Mucosa of stomach (tissue), 1 donor: ENCODE results near the gene NSL1.

ENCODE experiments used
- H3K27me3 ChIP-seq: one replicate; pipeline ENCODE4 v1.7.0; 2013; ENCODE audit warnings: mild to moderate bottlenecking, low read length; ENCODE audit not compliant: control insufficient read depth, insufficient read depth
- H3K36me3 ChIP-seq: one replicate; pipeline ENCODE4 v1.7.0; 2013; ENCODE audit warnings: low read length; ENCODE audit not compliant: control insufficient read depth, insufficient read depth
- H3K4me1 ChIP-seq: one replicate; pipeline ENCODE4 v1.7.0; 2013; ENCODE audit warnings: mild to moderate bottlenecking, low read length; ENCODE audit not compliant: control insufficient read depth, insufficient read depth
- H3K4me3 ChIP-seq: one replicate; pipeline ENCODE4 v1.7.0; 2013; ENCODE audit warnings: low read length
- H3K9ac ChIP-seq: one replicate; pipeline ENCODE4 v1.7.0; 2013; ENCODE audit warnings: mild to moderate bottlenecking, low read length, moderate library complexity
- H3K9me3 ChIP-seq: one replicate; pipeline ENCODE4 v1.7.0; 2013; ENCODE audit warnings: mild to moderate bottlenecking, low read length, moderate library complexity; ENCODE audit not compliant: control insufficient read depth
- donor health status: Pancreatic carcinoma.

NSL1 gene

DNA sequence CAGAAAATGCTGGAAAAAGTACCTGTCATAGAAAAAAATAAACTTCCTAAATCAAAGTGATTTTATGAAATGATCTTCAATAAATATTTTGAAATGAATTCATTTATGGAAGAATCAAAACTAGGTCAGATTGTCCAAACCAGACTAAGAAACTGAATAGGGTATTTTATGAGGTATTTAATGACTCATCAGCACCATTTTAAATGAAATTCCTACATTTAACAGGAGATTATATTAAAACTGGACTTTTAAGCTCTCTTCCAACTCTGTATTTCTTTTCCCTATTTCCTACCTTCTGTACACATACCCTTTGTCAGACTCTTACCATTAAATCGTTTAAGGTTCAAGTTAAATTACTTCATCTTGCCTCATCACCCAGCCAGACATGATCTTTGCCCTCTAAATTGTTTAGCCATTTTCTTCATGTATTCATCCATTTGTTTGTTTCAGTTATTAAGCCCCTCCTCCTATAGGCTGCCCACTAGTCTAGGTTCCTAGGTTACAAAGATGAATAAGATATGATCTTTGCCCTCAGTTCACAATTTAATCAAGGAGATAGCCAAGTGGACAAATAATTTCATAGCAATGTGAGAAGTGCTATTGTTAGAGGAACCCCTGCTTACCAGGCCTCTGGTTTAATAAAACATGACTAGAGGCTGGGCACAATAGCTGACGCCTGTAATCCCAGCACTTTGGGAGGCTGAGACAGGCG lies 25.1 kb upstream of the NSL1 start:
- Histone ChIP-seq H3K4me3 (no peak overlapping the region), H3K9ac (no peak overlapping the region), H3K27me3 (no peaks in the 10 kb centered on the region), H3K9me3 (no peaks in the 10 kb centered on the region), H3K36me3 (no peaks in the 10 kb centered on the region), H3K4me1 (peaks cover 17% of the 10 kb centered on the region)

DNA sequence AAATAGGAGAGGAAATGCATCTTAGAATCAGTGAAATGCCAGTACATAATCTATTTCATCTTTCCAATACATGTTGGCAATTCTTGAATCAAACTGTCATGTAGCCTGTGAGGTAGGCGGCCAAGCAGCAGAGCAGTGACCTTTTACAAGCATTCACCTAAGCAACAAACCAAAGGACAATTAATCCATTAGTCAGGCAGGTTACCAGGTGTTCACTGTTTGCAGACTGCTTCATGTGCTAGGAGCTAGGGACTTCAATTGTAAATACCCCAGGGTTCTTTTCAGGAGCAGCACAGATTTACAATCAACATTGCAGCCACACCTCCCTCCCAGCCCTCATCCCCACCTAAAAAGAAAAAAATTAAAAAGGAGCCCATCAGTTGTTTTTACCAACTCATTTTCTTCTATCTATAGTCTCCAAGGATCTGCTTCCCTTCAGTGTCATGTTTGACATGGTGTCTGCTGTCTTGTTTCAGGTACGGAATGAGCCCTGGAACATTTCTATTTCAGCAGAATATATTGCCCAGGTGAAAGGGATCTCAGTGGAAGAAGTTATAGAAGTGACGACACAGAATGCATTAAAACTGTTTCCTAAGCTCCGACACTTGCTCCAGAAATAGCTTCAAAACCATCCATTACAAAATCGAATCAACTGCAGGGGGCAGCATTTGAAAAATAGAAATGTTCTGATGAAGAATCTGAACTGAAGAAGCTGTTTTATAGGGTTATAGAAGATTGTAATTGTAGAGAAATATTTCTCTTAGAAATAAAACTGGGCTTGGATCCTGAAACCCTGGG lies 23.2 kb upstream of the NSL1 start:
- Histone ChIP-seq H3K9ac (no peak overlapping the region), H3K36me3 (no peaks in the 10 kb centered on the region), H3K9me3 (no peaks in the 10 kb centered on the region), H3K4me1 (peaks cover 17% of the 10 kb centered on the region), H3K4me3 (no peak overlapping the region), H3K27me3 (no peaks in the 10 kb centered on the region)

- H3K36me3 ChIP-seq = no peaks in the 10 kb centered on the region
- no peak overlapping the region for H3K4me3 ChIP-seq
- no peak overlapping the region for H3K9ac ChIP-seq
- no peaks in the 10 kb centered on the region for H3K4me1 ChIP-seq
- no peaks in the 10 kb centered on the region for H3K27me3 ChIP-seq
- no peaks in the 10 kb centered on the region for H3K9me3 ChIP-seq
These were observed 14.2 kb upstream of the NSL1 start for GRCh38 chr1:212805767-212806166.

GRCh38 chr1:212797681-212798080 lies 6.1 kb upstream of the NSL1 start:
- H3K9ac ChIP-seq = no peak overlapping the region
- H3K27me3 ChIP-seq = no peaks in the 10 kb centered on the region
- no peak overlapping the region for H3K4me3 ChIP-seq
- no peaks in the 10 kb centered on the region for H3K36me3 ChIP-seq
- H3K9me3 ChIP-seq = no peaks in the 10 kb centered on the region
- H3K4me1 ChIP-seq = peaks cover 9% of the 10 kb centered on the region

GRCh38 chr1:212794561-212795014 lies 3.0 kb upstream of the NSL1 start:
- Histone ChIP-seq H3K4me1 (peaks cover 11% of the 10 kb centered on the region), H3K9ac (no peak overlapping the region), H3K9me3 (no peaks in the 10 kb centered on the region), H3K4me3 (no peak overlapping the region), H3K36me3 (no peaks in the 10 kb centered on the region), H3K27me3 (no peaks in the 10 kb centered on the region)

- Histone ChIP-seq H3K4me1 (peaks cover 11% of the 10 kb centered on the region), H3K4me3 (peak overlapping the region; percentile 83), H3K9me3 (no peaks in the 10 kb centered on the region), H3K9ac (peak overlapping the region; percentile 95), H3K36me3 (no peaks in the 10 kb centered on the region), H3K27me3 (no peaks in the 10 kb centered on the region)
These were observed 875 bp upstream of the NSL1 start for GRCh38 chr1:212792396-212792908.

- Histone ChIP-seq H3K36me3 (no peaks in the 10 kb centered on the region), H3K4me1 (peaks cover 11% of the 10 kb centered on the region)
These were observed 309 bp downstream of the NSL1 start for GRCh38 chr1:212791261-212791675.

GRCh38 chr1:212785871-212786270 lies 5.7 kb downstream of the NSL1 start:
- Histone ChIP-seq H3K4me1 (no peaks in the 10 kb centered on the region), H3K27me3 (no peaks in the 10 kb centered on the region), H3K9me3 (no peaks in the 10 kb centered on the region), H3K4me3 (no peak overlapping the region), H3K9ac (no peak overlapping the region), H3K36me3 (no peaks in the 10 kb centered on the region)

More at GRCh38 chr1:212791261-212791675, 309 bp downstream of the NSL1 start:
- Histone ChIP-seq H3K27me3 (no peaks in the 10 kb centered on the region), H3K9ac (peak overlapping the region; percentile 95), H3K9me3 (no peaks in the 10 kb centered on the region), H3K4me3 (peak overlapping the region; percentile 83)

- Histone ChIP-seq H3K36me3 (no peaks in the 10 kb centered on the region), H3K27me3 (no peaks in the 10 kb centered on the region), H3K4me3 (no peak overlapping the region), H3K9ac (no peak overlapping the region), H3K4me1 (no peaks in the 10 kb centered on the region), H3K9me3 (no peaks in the 10 kb centered on the region)
These were observed 7.6 kb downstream of the NSL1 start for GRCh38 chr1:212783976-212784375.

GRCh38 chr1:212782422-212783154 lies 9.0 kb downstream of the NSL1 start:
- no peaks in the 10 kb centered on the region for H3K27me3 ChIP-seq
- H3K9ac ChIP-seq = no peak overlapping the region
- H3K4me1 ChIP-seq = no peaks in the 10 kb centered on the region
- no peaks in the 10 kb centered on the region for H3K36me3 ChIP-seq
- no peaks in the 10 kb centered on the region for H3K9me3 ChIP-seq
- no peak overlapping the region for H3K4me3 ChIP-seq

DNA sequence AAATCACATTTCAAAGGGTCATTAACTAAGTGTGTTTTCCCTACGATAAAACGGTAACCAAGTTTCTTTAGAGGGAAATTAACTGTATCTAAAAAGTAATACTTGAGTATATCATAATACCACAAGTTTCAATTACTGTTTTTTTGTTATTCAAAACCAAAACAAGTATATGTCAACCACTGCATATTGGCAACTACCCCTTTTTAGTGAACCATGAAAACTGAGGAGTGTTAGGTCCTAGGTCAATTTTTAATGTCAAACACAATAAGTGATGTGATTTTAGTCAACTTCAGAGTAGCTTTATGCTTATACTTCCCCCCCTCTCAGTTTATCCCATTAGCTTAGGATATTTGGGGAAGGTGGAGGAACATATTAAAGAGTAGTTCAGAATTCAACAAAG lies 10.4 kb downstream of the NSL1 start:
- no peaks in the 10 kb centered on the region for H3K27me3 ChIP-seq
- no peaks in the 10 kb centered on the region for H3K4me1 ChIP-seq
- H3K9me3 ChIP-seq = no peaks in the 10 kb centered on the region
- H3K9ac ChIP-seq = no peak overlapping the region
- H3K36me3 ChIP-seq = no peaks in the 10 kb centered on the region
- no peak overlapping the region for H3K4me3 ChIP-seq

DNA sequence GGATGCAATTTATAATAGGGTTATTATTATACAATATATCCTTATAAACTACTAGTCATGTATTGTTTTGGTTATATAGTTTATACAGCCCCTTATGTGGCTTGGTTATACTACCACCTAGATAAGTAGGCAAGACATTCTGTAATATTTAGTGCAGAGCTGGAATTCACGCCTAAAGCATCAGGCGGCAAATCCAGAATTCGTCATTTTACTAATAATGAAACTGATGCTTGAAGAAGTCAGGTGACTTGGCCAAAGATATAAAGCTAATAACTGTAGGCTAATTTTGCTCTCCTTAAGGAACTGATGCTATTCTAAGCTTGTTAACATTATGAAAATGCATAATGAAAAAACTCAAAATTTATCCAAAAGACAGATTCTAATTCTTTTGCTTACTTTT lies 10.8 kb downstream of the NSL1 start:
- H3K9ac ChIP-seq = no peak overlapping the region
- H3K36me3 ChIP-seq = no peaks in the 10 kb centered on the region
- no peak overlapping the region for H3K4me3 ChIP-seq
- H3K27me3 ChIP-seq = no peaks in the 10 kb centered on the region
- H3K9me3 ChIP-seq = no peaks in the 10 kb centered on the region
- H3K4me1 ChIP-seq = no peaks in the 10 kb centered on the region
